Measurements from ENCODE around the gene RAB19. TPM values are rescaled to one million over a fixed set of nuclear protein-coding genes. Genes with fewer than 3 reads are reported as not detected.

The RAB19 gene
- total and polyA plus RNA-seq, 9 of the 15 experiments (the other 6 are each of a cell fraction or from before 2014, with no cell fraction given) = not detected

DNA sequence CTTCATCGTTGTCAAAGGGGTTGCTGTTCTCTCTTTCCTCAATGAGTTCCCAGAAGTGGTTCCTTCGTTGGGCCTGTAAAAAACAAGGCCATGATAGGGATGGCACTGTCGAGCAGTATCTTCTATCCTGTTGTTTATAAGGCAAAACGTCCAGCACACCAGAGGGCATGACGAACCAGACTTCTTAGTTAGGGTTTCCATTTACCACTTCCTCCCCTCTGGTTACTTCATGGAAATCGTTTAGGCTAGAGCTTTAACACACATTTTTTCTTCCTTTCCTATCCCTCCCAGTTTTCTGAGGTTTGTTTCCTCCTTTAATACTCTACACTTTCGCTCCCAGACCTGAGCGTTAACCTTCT is 50.8 kb downstream of the RAB19 start:
- Histone ChIP-seq H2AFZ (ENCODE audit: low read depth, low read length) (no peak overlapping the region), H3K9me1 (ENCODE audit: control insufficient read depth, insufficient read depth, low read length) (no peaks in the 10 kb centered on the region), H3K27me3 (ENCODE audit: control insufficient read depth in 2 of 2, insufficient read depth in 2 of 2, low read length in 2 of 2) (no peaks in the 10 kb centered on the region), H4K20me1 (replicated peaks; ENCODE audit: control insufficient read depth, insufficient read depth, low read length) (0 out of 2 replicates have a peak, but pooled peaks cover 11% of the 10 kb centered on the region), H3K79me2 (ENCODE audit: control insufficient read depth, insufficient read depth, low read length) (no peaks in the 10 kb centered on the region), H3K36me3 (ENCODE audit: control insufficient read depth, insufficient read depth, low read length) (peaks cover 72% of the 10 kb centered on the region), H3K4me1 (replicated peaks in 1 of 2; ENCODE audit: control insufficient read depth in 2 of 2, insufficient read depth in 2 of 2, low read length in 2 of 2) (no peaks in the 10 kb centered on the region), H3K9me3 (replicated peaks; ENCODE audit: control insufficient read depth, insufficient read depth, low read depth, low read length) (no peaks in the 10 kb centered on the region), H3K27ac (ENCODE audit: extremely low read depth, low read depth, low read length) (no peak overlapping the region), H3K4me3 (no peak overlapping the region), H3K9ac (ENCODE audit: insufficient read depth in 1 of 2, low read depth in 2 of 2, low read length in 2 of 2) (no peak overlapping the region), H3K4me2 (ENCODE audit: insufficient read depth, low read length) (no peak overlapping the region)
- in situ Hi-C loops (cut with MboI) (no loop called here), intact Hi-C loops (cut with micrococcal nuclease) (no loop called here)
- WGBS (ENCODE audit: insufficient coverage, low coverage, missing lambda C conversion rate) = 75% methylated on average over 8 of the region's 8 CpGs
- ChIA-PET CTCF (ENCODE audit: low intra/inter-chr PET ratio) (no interaction called here), POLR2A (interaction anchor here (0.6 to 3.6 kb wide), 7 partner anchors 8 to 283 kb away, joined by 3 to 19 read pairs (median 4); no protein-coding TSS in a partner anchor)
- FAIRE-seq (no peak), DNase-seq (ENCODE audit: extremely low read depth in 1 of 4, low spot score in 3 of 4) (no peak), ATAC-seq (no peak)
- no peak for TF ChIP-seq ZNF586 (CRISPR knock-in tag; conservative IDR thresholded peaks at IDR 0.05)
- peak; percentile 29; the same call in 1 of the 2 replicates for TF ChIP-seq SPI1 (IDR thresholded peaks at IDR 0.05; ENCODE audit: borderline replicate concordance, low read depth, low read length)
- TF ChIP-seq COPS2 (conservative IDR thresholded peaks at IDR 0.05) = no peak
- no peak for TF ChIP-seq ELF1 (tag; IDR thresholded peaks at IDR 0.05)
- TF ChIP-seq, protein P1, sequence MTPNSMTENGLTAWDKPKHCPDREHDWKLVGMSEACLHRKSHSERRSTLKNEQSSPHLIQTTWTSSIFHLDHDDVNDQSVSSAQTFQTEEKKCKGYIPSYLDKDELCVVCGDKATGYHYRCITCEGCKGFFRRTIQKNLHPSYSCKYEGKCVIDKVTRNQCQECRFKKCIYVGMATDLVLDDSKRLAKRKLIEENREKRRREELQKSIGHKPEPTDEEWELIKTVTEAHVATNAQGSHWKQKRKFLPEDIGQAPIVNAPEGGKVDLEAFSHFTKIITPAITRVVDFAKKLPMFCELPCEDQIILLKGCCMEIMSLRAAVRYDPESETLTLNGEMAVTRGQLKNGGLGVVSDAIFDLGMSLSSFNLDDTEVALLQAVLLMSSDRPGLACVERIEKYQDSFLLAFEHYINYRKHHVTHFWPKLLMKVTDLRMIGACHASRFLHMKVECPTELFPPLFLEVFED (CRISPR knock-in tag; conservative IDR thresholded peaks at IDR 0.05) = 0 out of 2 replicates have a peak, but pooled peaks have one; percentile 9
- TF ChIP-seq, protein P2, sequence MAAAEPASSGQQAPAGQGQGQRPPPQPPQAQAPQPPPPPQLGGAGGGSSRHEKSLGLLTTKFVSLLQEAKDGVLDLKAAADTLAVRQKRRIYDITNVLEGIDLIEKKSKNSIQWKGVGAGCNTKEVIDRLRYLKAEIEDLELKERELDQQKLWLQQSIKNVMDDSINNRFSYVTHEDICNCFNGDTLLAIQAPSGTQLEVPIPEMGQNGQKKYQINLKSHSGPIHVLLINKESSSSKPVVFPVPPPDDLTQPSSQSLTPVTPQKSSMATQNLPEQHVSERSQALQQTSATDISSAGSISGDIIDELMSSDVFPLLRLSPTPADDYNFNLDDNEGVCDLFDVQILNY (CRISPR knock-in tag; IDR thresholded peaks at IDR 0.05) = no peak
- TF ChIP-seq, protein P3, sequence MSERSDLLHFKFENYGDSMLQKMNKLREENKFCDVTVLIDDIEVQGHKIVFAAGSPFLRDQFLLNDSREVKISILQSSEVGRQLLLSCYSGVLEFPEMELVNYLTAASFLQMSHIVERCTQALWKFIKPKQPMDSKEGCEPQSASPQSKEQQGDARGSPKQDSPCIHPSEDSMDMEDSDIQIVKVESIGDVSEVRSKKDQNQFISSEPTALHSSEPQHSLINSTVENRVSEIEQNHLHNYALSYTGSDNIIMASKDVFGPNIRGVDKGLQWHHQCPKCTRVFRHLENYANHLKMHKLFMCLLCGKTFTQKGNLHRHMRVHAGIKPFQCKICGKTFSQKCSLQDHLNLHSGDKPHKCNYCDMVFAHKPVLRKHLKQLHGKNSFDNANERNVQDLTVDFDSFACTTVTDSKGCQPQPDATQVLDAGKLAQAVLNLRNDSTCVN (CRISPR knock-in tag; IDR thresholded peaks at IDR 0.05) = 0 out of 2 replicates have a peak, but pooled peaks have one; percentile 47
- TF ChIP-seq POLR2A (conservative IDR thresholded peaks at IDR 0.05) = peak; percentile 40; the same call in 1 of the 2 replicates
- no TSS peak for BruUV-seq (replicated peaks)
